Measurements from ENCODE around the gene HAPSTR1.

GRCh38 chr16:9107025-9107970 is 15.9 kb downstream of the HAPSTR1 start:
- no peak for TF ChIP-seq EZH2 (IDR thresholded peaks at IDR 0.05; ENCODE audit: low read depth)
- TF ChIP-seq CTCF (conservative IDR thresholded peaks at IDR 0.05): no peak

Data from PC-9 (cell line).